Neural cell (in vitro differentiated cells): Measurements from ENCODE around the gene ATP13A2.

Source experiments
- CTCF ChIP-seq: fragments of 450-650 bp; IDR thresholded peaks from 2 replicates; pipeline ENCODE4 v1.5.1; 2014; ENCODE audit warnings: antibody characterized with exemption, mild to moderate bottlenecking, moderate library complexity; ENCODE audit not compliant: poor library complexity, severe bottlenecking
- EZH2 ChIP-seq: fragments of 200-600, 300-800 bp; shearing (Covaris generic), sonication (generic); IDR thresholded peaks from 2 replicates; pipeline ENCODE4 v1.6.1; 2014; ENCODE audit warnings: antibody characterized with exemption, low read length, borderline replicate concordance, mild to moderate bottlenecking; ENCODE audit not compliant: insufficient read depth, poor library complexity, severe bottlenecking
- POLR2AphosphoS5 ChIP-seq: IDR thresholded peaks from 2 replicates; pipeline ENCODE4 v1.6.1; 2012
- RAD21 ChIP-seq: fragments of 450-650 bp; conservative IDR thresholded peaks from 2 replicates; pipeline ENCODE4 v1.6.1; 2014; ENCODE audit warnings: antibody characterized with exemption, mild to moderate bottlenecking, moderate library complexity
- REST ChIP-seq: IDR thresholded peaks from 2 replicates; pipeline ENCODE4 v1.6.1; 2012; ENCODE audit warnings: borderline replicate concordance
- SMC3 ChIP-seq: fragments of 450-650 bp; conservative IDR thresholded peaks from 2 replicates; pipeline ENCODE4 v1.6.1; 2014; ENCODE audit warnings: antibody characterized with exemption, mild to moderate bottlenecking, moderate library complexity; ENCODE audit not compliant: poor library complexity
- TAF1 ChIP-seq: IDR thresholded peaks from 2 replicates; pipeline ENCODE4 v1.6.1; 2012; ENCODE audit warnings: low read depth

GRCh38 chr1:17018849-17019248 lies 7.1 kb upstream of the ATP13A2 start:
- no peak for TF ChIP-seq TAF1
- no peak for TF ChIP-seq CTCF
- no peak for TF ChIP-seq REST
- TF ChIP-seq RAD21, result no peak
- no peak for TF ChIP-seq POLR2AphosphoS5
- no peak for TF ChIP-seq SMC3
- TF ChIP-seq EZH2, result no peak
